ENCODE results near the gene SHISA5.
"Not testable (repeated sequence)": the region's sequence is repeated elsewhere in the genome, so short reads cannot be mapped to it uniquely, and the experiment has no call there.

SHISA5 gene

GRCh38 chr3:48501196-48501595 lies 2.8 kb downstream of the SHISA5 start:
- no peak for DNase-seq (ENCODE audit: low read depth)
- no peak overlapping the region for H3K4me3 ChIP-seq (ENCODE audit: low read depth, low read length)
- TF ChIP-seq CTCF (conservative IDR thresholded peaks at IDR 0.05; ENCODE audit: low read depth, low read length): no peak

GRCh38 chr3:48500656-48501055 lies 3.3 kb downstream of the SHISA5 start:
- no peak overlapping the region for H3K4me3 ChIP-seq (ENCODE audit: low read depth, low read length)
- no peak for TF ChIP-seq CTCF (conservative IDR thresholded peaks at IDR 0.05; ENCODE audit: low read depth, low read length)
- no peak for DNase-seq (ENCODE audit: low read depth)

GRCh38 chr3:48493203-48493501 lies 10.8 kb downstream of the SHISA5 start:
- DNase-seq (ENCODE audit: low read depth): no peak
- TF ChIP-seq CTCF (conservative IDR thresholded peaks at IDR 0.05; ENCODE audit: low read depth, low read length): no peak
- H3K4me3 ChIP-seq (ENCODE audit: low read depth, low read length): no peak overlapping the region

GRCh38 chr3:48492461-48493202 lies 11.3 kb downstream of the SHISA5 start:
- TF ChIP-seq CTCF (conservative IDR thresholded peaks at IDR 0.05; ENCODE audit: low read depth, low read length): no peak
- DNase-seq (ENCODE audit: low read depth): no peak
- no peak overlapping the region for H3K4me3 ChIP-seq (ENCODE audit: low read depth, low read length)

GRCh38 chr3:48486952-48487351 lies 17.0 kb downstream of the SHISA5 start:
- TF ChIP-seq CTCF (conservative IDR thresholded peaks at IDR 0.05; ENCODE audit: low read depth, low read length): no peak
- DNase-seq (ENCODE audit: low read depth): no peak
- no peak overlapping the region for H3K4me3 ChIP-seq (ENCODE audit: low read depth, low read length)

GRCh38 chr3:48482822-48483221 lies 21.2 kb downstream of the SHISA5 start:
- not testable (repeated sequence) for DNase-seq (ENCODE audit: low read depth); H3K4me3 ChIP-seq (ENCODE audit: low read depth, low read length)

GRCh38 chr3:48480891-48481290 lies 23.1 kb downstream of the SHISA5 start:
- not testable (repeated sequence) for DNase-seq (ENCODE audit: low read depth); H3K4me3 ChIP-seq (ENCODE audit: low read depth, low read length)

GRCh38 chr3:48478626-48479555 lies 25.1 kb downstream of the SHISA5 start:
- no peak overlapping the region for H3K4me3 ChIP-seq (ENCODE audit: low read depth, low read length)
- no peak for DNase-seq (ENCODE audit: low read depth)
- TF ChIP-seq CTCF (conservative IDR thresholded peaks at IDR 0.05; ENCODE audit: low read depth, low read length): no peak
